HG03025 (cell line): ENCODE measurements around the gene ACTN3.
"Not testable (repeated sequence)": the region's sequence is repeated elsewhere in the genome, so short reads cannot be mapped to it uniquely, and the experiment has no call there.

Source experiments
- ATAC-seq: cut with Tn5 transposase; IDR thresholded peaks from one replicate; pipeline ENCODE4 v1.9.1; 2021; ENCODE audit warnings: mild to moderate bottlenecking, moderate library complexity; ENCODE audit not compliant: unreplicated experiment, low FRiP score

ACTN3 gene

GRCh38 chr11:66562907-66563583 is 16.3 kb downstream of the ACTN3 start:
- ATAC-seq, result no peak

- no peak for ATAC-seq
Measured at GRCh38 chr11:66563832-66564231, 17.1 kb downstream of the ACTN3 start.

GRCh38 chr11:66564538-66564937 is 17.8 kb downstream of the ACTN3 start:
- no peak for ATAC-seq

- ATAC-seq, result no peak
Measured at GRCh38 chr11:66564984-66565383, 18.3 kb downstream of the ACTN3 start.

GRCh38 chr11:66566221-66566620 is 19.5 kb downstream of the ACTN3 start:
- no peak for ATAC-seq

GRCh38 chr11:66567787-66568123 is 21.1 kb downstream of the ACTN3 start:
- no peak for ATAC-seq

- ATAC-seq, result no peak
Measured at GRCh38 chr11:66568124-66568916, 21.6 kb downstream of the ACTN3 start, which contains the start of gene CTSF. TSS of gene CTSF (minus strand) at chr11:66568606. CDS start at chr11:66568486, 120 bp downstream.

- ATAC-seq, result no peak
Measured at GRCh38 chr11:66569076-66569475, 22.4 kb downstream of the ACTN3 start.

GRCh38 chr11:66570079-66570849 is 23.6 kb downstream of the ACTN3 start:
- no peak for ATAC-seq

GRCh38 chr11:66570850-66571180 is 24.1 kb downstream of the ACTN3 start:
- no peak for ATAC-seq

- ATAC-seq, result no peak
Measured at GRCh38 chr11:66579017-66579606, 32.4 kb downstream of the ACTN3 start.

- ATAC-seq, result no peak
Measured at GRCh38 chr11:66580803-66581202, 34.1 kb downstream of the ACTN3 start.

GRCh38 chr11:66581261-66581660 is 34.6 kb downstream of the ACTN3 start:
- ATAC-seq, result no peak

- ATAC-seq, result not testable (repeated sequence)
Measured at GRCh38 chr11:66582565-66583147, 36.0 kb downstream of the ACTN3 start.

- ATAC-seq, result not testable (repeated sequence)
Measured at GRCh38 chr11:66585447-66585846, 38.7 kb downstream of the ACTN3 start.

- no peak for ATAC-seq
Measured at GRCh38 chr11:66586136-66586535, 39.4 kb downstream of the ACTN3 start.

- ATAC-seq, result not testable (repeated sequence)
Measured at GRCh38 chr11:66589315-66589714, 42.6 kb downstream of the ACTN3 start.

GRCh38 chr11:66589996-66590675 is 43.4 kb downstream of the ACTN3 start:
- no peak for ATAC-seq

- no peak for ATAC-seq
Measured at GRCh38 chr11:66591175-66591574, 44.5 kb downstream of the ACTN3 start.
